Heart left ventricle (tissue), 16 donors: ENCODE data around the gene C1orf116. TPM values are rescaled to one million over a fixed set of nuclear protein-coding genes. Genes with fewer than 3 reads are reported as not detected.

Experiments used
- ATAC-seq, 4 donors: fragments of 200-7000 bp; cut with Tn5 transposase; one replicate each; pipeline ENCODE4 v1.9.1; 2020 to 2022; ENCODE audit warnings: moderate library complexity in 4 of 4, mild to moderate bottlenecking in 3 of 4, moderate number of reproducible peaks in 1 of 4
- DNase-seq, 5 donors: peaks; one replicate each; pipeline ENCODE4 v3.0.0-alpha.2; 2020
- H3K27ac ChIP-seq, 12 donors: fragments of 200-600 bp; sonication (generic) in 4 of 12; one replicate each; pipeline versions ENCODE4 v1.5.0 to v1.8.0; 2016 to 2022; ENCODE audit warnings: mild to moderate bottlenecking in 2 of 12
- H3K27me3 ChIP-seq, 9 donors: fragments of 200-600 bp; sonication (generic) in 2 of 9; one replicate each; pipeline versions ENCODE4 v1.5.1 to v1.8.0; 2016 to 2022; ENCODE audit warnings: mild to moderate bottlenecking in 3 of 9
- H3K36me3 ChIP-seq, 9 donors: fragments of 200-600 bp; sonication (generic) in 2 of 9; one replicate each; pipeline versions ENCODE4 v1.5.0 to v1.8.0; 2018 to 2022; ENCODE audit warnings: mild to moderate bottlenecking in 2 of 9
- H3K4me1 ChIP-seq, 12 donors: fragments of 200-600 bp; sonication (generic) in 4 of 12; one replicate each; pipeline versions ENCODE4 v1.5.0 to v1.8.0; 2016 to 2022; ENCODE audit warnings: mild to moderate bottlenecking in 3 of 12
- H3K4me3 ChIP-seq, 12 donors: fragments of 200-600 bp; sonication (generic) in 4 of 12; one replicate each; pipeline versions ENCODE4 v1.5.0 to v1.8.0; 2017 to 2022; ENCODE audit warnings: mild to moderate bottlenecking in 9 of 12, moderate library complexity in 4 of 12
- H3K9me3 ChIP-seq, 12 donors: fragments of 200-600 bp; sonication (generic) in 4 of 12; one replicate each; pipeline versions ENCODE4 v1.5.0 to v1.8.0; 2016 to 2022; ENCODE audit warnings: mild to moderate bottlenecking in 1 of 12
- CTCF ChIP-seq, 12 donors: fragments of 200-600 bp; sonication (generic) in 4 of 12; IDR thresholded peaks; one replicate each; pipeline versions ENCODE4 v1.5.0 to v1.8.0; 2018 to 2022; ENCODE audit warnings: antibody characterized with exemption in 12 of 12, mild to moderate bottlenecking in 5 of 12
- POLR2A ChIP-seq, 2 donors: fragments of 450-650 bp; IDR thresholded peaks; one replicate each; pipeline ENCODE4 v1.6.1; 2017; ENCODE audit warnings: antibody characterized with exemption in 2 of 2, mild to moderate bottlenecking in 2 of 2, moderate library complexity in 2 of 2
- WGBS, 4 donors: extraction: QIAGEN DNeasy Blood & Tissue Kit in 2 of 4; methylation state at CpG; one replicate each; pipeline versions ENCODE4 v1.1.5 to v1.1.7; 2013 to 2018; 5-methylcytosine and 5-hydroxymethylcytosine counted together
- intact Hi-C, 10 donors: fragments of 100-400 bp; cut with DNase I; formaldehyde crosslinking; loops; one replicate each; pipeline versions ENCODE4 v1.11.1 to v1.14.2; 2022
- polyA plus RNA-seq, 2 donors: library from polyadenylated mRNA; stranded (reverse); fragments of 200-250 nt; gene quantifications; one replicate each; pipeline ENCODE4 v1.2.3, GENCODE V29; 2013
- total RNA-seq, 9 donors: library from RNA; depleted of rRNA in 2 of 9; stranded (reverse); fragments of >200 nt in 2 of 9; fragmentation: NEBNext Ultra II Directional in 3 of 9; extraction: Animal tissue kit (Norgen Biotek cat#: 25700) in 3 of 9; gene quantifications; one replicate each; pipeline versions ENCODE4 v1.1.0 to v1.2.4, GENCODE V29; 2016 to 2023
- donor health status: ischemic (EF 13 %, LVEDD 7.1; RV severe dilation, severe dysfunction).
- donor health status: healthy with polysubstance abuse.
- donor health status: DM: no; HTN: yes; CAD: no.
- donor health status: DM: no; HTN: no; CAD: no.
- donor health status: ischemic (EF 25% LVEDD 6.9; RV normal size, moderate dysfunction).
- donor health status: ischemic (EF 25% LVEDD 5.7; RV mildly dilated, moderate dysfunction).
- donor health status: healthy.
- donor health status: DM: yes; HTN: yes; CAD: no.
- donor health status: ischemic (EF 35%, LVEDD 5.7; RV mildly dilated, moderate dysfunction).
- donor health status: nonischemic (EF 11% LVEDD 7.7; RV severe dilation, severe dysfunction).
- donor health status: DM: yes; HTN: yes; CAD: no.
- donor health status: PGD.
- donor health status: ischemic (EF 29% LVEDD 5.4; RV normal size, mild dysfunction).
- donor health status: nonischemic (EF 23%, LVEDD 6.1; RV moderate dilation, normal function).

The C1orf116 gene
- total and polyA plus RNA-seq, 11 donors = 0.08 to 3.3 (median 0.60) TPM

- Histone ChIP-seq H3K27ac (no peak overlapping the region), H3K36me3 (no peaks in the 10 kb centered on the region), H3K4me3 (no peak overlapping the region), H3K9me3 (no peaks in the 10 kb centered on the region), H3K4me1 (peaks cover 0 to 23% (median 10%) of the 10 kb centered on the region in 12 donors), H3K27me3 (peaks cover 0 to 6% (median 0%) of the 10 kb centered on the region in 9 donors)
- ATAC-seq = no peak
- intact Hi-C loops = no loop called here
- 63 to 79% (median 73%) methylated on average over 5 of the region's 5 CpGs for WGBS, 4 donors
- TF ChIP-seq CTCF (IDR thresholded peaks at IDR 0.05) (no peak), POLR2A (IDR thresholded peaks at IDR 0.05) (no peak)
- no peak for DNase-seq
Measured at GRCh38 chr1:207030522-207031009, 2.0 kb downstream of the C1orf116 start.

- TF ChIP-seq POLR2A (IDR thresholded peaks at IDR 0.05) = no peak
- TF ChIP-seq CTCF (IDR thresholded peaks at IDR 0.05) = no peak
- ATAC-seq (no peak), DNase-seq (no peak)
- Histone ChIP-seq H3K27ac (no peak overlapping the region), H3K9me3 (no peaks in the 10 kb centered on the region), H3K36me3 (no peaks in the 10 kb centered on the region), H3K4me1 (peaks cover 0 to 29% (median 15%) of the 10 kb centered on the region in 12 donors), H3K4me3 (no peak overlapping the region), H3K27me3 (peaks cover 0 to 6% (median 0%) of the 10 kb centered on the region in 9 donors)
- 59 to 73% (median 66%) methylated on average over 5 of the region's 5 CpGs for WGBS, 4 donors
- intact Hi-C loops = no loop called here
Measured at GRCh38 chr1:207029701-207030521, 2.6 kb downstream of the C1orf116 start.

GRCh38 chr1:207028884-207029650, 3.5 kb downstream of the C1orf116 start:
- peaks cover 0 to 38% (median 22%) of the 10 kb centered on the region in 12 donors for H3K4me1 ChIP-seq
- no peak overlapping the region for H3K27ac ChIP-seq
- intact Hi-C loops = no loop called here
- no peaks in the 10 kb centered on the region for H3K9me3 ChIP-seq
- H3K4me3 ChIP-seq = no peak overlapping the region
- peaks cover 0 to 6% (median 0%) of the 10 kb centered on the region in 9 donors for H3K27me3 ChIP-seq
- DNase-seq (no peak), ATAC-seq (no peak)
- WGBS, 4 donors = 79 to 90% (median 89%) methylated on average over 2 of the region's 2 CpGs
- TF ChIP-seq POLR2A (IDR thresholded peaks at IDR 0.05) = no peak
- no peak for TF ChIP-seq CTCF (IDR thresholded peaks at IDR 0.05)
- no peaks in the 10 kb centered on the region for H3K36me3 ChIP-seq

- TF ChIP-seq POLR2A (IDR thresholded peaks at IDR 0.05) (no peak), CTCF (IDR thresholded peaks at IDR 0.05) (no peak)
- 91 to 99% (median 94%) methylated on average over 1 of the region's 1 CpG for WGBS, 4 donors
- DNase-seq (no peak), ATAC-seq (no peak)
- intact Hi-C loops = no loop called here
- H3K9me3 ChIP-seq = no peaks in the 10 kb centered on the region
- no peak overlapping the region for H3K27ac ChIP-seq
- peaks cover 0 to 6% (median 0%) of the 10 kb centered on the region in 9 donors for H3K27me3 ChIP-seq
- no peaks in the 10 kb centered on the region for H3K36me3 ChIP-seq
- no peak overlapping the region for H3K4me3 ChIP-seq
- H3K4me1 ChIP-seq = peaks cover 0 to 48% (median 31%) of the 10 kb centered on the region in 12 donors
Measured at GRCh38 chr1:207027921-207028320, 4.6 kb downstream of the C1orf116 start.
